ENCODE measurements around the gene IL6ST. TPM values are rescaled to one million over a fixed set of nuclear protein-coding genes. Genes with fewer than 3 reads are reported as not detected.

IL6ST gene
- total RNA-seq, 4 donors from 2014 or later = 53.6 to 116 (median 84.6) TPM

- TF ChIP-seq CTCF (IDR thresholded peaks at IDR 0.05) (no peak), POLR2A (IDR thresholded peaks at IDR 0.05) (no peak)
- no peak for DNase-seq (ENCODE audit: low spot score in 2 of 2)
- H3K4me3 ChIP-seq (ENCODE audit: low read depth, poor library complexity, severe bottlenecking) = no peak overlapping the region
- intact Hi-C loops (cut with DNase I; ENCODE audit: low total_unique reads) = no loop called here
- 93% methylated on average over 6 of the region's 6 CpGs for WGBS, 2 donors
Measured at GRCh38 chr5:55998966-55999365, 4.2 kb upstream of the IL6ST start.

GRCh38 chr5:55997742-55998351 is 3.1 kb upstream of the IL6ST start:
- WGBS, 2 donors = 78 to 82% methylated on average over 5 of the region's 5 CpGs
- no peak for TF ChIP-seq CTCF (IDR thresholded peaks at IDR 0.05)
- TF ChIP-seq POLR2A (IDR thresholded peaks at IDR 0.05) = no peak
- no peak for DNase-seq (ENCODE audit: low spot score in 2 of 2)
- no peak overlapping the region for H3K4me3 ChIP-seq (ENCODE audit: low read depth, poor library complexity, severe bottlenecking)
- intact Hi-C loops (cut with DNase I; ENCODE audit: low total_unique reads) = no loop called here

GRCh38 chr5:55994998-55995914 is 493 bp upstream of the IL6ST start:
- intact Hi-C loops (cut with DNase I; ENCODE audit: low total_unique reads) = no loop called here

GRCh38 chr5:55993731-55994494 is 850 bp downstream of the IL6ST start:
- intact Hi-C loops (cut with DNase I; ENCODE audit: low total_unique reads) = no loop called here
- TF ChIP-seq CTCF (IDR thresholded peaks at IDR 0.05) (no peak), POLR2A (IDR thresholded peaks at IDR 0.05) (no peak)
- H3K4me3 ChIP-seq (ENCODE audit: low read depth, poor library complexity, severe bottlenecking) = peak overlapping the region; percentile 84
- WGBS, 2 donors = 0% methylated on average over 14 of the region's 14 CpGs
- no peak for DNase-seq (ENCODE audit: low spot score in 2 of 2)

More at GRCh38 chr5:55994998-55995914, 493 bp upstream of the IL6ST start:
- WGBS, 2 donors = 0 to 1% methylated on average over 37 to 50 of the region's 70 CpGs
- TF ChIP-seq POLR2A (IDR thresholded peaks at IDR 0.05) = peak in 1 of 2 donors; percentile 42
- TF ChIP-seq CTCF (IDR thresholded peaks at IDR 0.05) = peak in 1 of 3 donors; percentile 30
- peak; percentile 96 to 99 for DNase-seq (ENCODE audit: low spot score in 2 of 2)
- peak overlapping the region; percentile 84 for H3K4me3 ChIP-seq (ENCODE audit: low read depth, poor library complexity, severe bottlenecking)

GRCh38 chr5:55993013-55993412 is 1.8 kb downstream of the IL6ST start:
- DNase-seq (ENCODE audit: low spot score in 2 of 2) = no peak
- H3K4me3 ChIP-seq (ENCODE audit: low read depth, poor library complexity, severe bottlenecking) = no peak overlapping the region
- WGBS, 2 donors = 14 to 18% methylated on average over 5 of the region's 5 CpGs
- TF ChIP-seq POLR2A (IDR thresholded peaks at IDR 0.05) (no peak), CTCF (IDR thresholded peaks at IDR 0.05) (no peak)
- intact Hi-C loops (cut with DNase I; ENCODE audit: low total_unique reads) = no loop called here
